Measurements from ENCODE around the gene ZNF195.

DNA sequence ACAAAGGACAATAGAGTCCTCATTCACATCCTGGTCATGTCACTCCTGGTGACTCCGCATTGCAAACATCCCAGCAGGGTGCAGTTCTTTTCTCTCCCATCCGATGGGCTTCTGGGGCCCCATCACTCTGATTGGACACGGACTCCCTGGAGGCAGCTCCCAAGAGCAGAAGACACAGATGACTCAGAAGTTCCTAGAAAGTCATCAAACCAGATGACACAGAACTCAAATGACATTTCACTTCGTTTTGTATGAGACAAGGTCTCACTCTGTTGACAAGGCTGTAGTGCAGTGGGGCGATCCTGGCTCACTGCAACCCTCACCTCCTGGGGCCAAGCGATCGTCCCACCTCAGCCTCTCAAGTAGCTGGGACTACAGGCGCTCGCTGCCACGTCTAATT, 33.2 kb downstream of the ZNF195 start:
- TF ChIP-seq YY1 (IDR thresholded peaks at IDR 0.05; ENCODE audit: insufficient read depth, insufficient read length) (no peak), ZNF274 (IDR thresholded peaks at IDR 0.05; ENCODE audit: low read depth, low read length) (no peak), SUZ12 (IDR thresholded peaks at IDR 0.05; ENCODE audit: extremely low read depth, insufficient read depth, insufficient read length) (no peak)
